Suppressor macrophage treated with lipopolysaccharide for 4 hours (primary cell): Measurements from ENCODE around the gene HIRA.
"Not testable (repeated sequence)": the region's sequence is repeated elsewhere in the genome, so short reads cannot be mapped to it uniquely, and the experiment has no call there.

Source experiments
- DNase-seq: peaks from one replicate; pipeline ENCODE4 v3.0.0-alpha.2; 2020

Gene HIRA

GRCh38 chr22:19376971-19377370 lies 54.6 kb downstream of the HIRA start:
- no peak for DNase-seq

GRCh38 chr22:19376247-19376646 lies 55.3 kb downstream of the HIRA start:
- no peak for DNase-seq

DNA sequence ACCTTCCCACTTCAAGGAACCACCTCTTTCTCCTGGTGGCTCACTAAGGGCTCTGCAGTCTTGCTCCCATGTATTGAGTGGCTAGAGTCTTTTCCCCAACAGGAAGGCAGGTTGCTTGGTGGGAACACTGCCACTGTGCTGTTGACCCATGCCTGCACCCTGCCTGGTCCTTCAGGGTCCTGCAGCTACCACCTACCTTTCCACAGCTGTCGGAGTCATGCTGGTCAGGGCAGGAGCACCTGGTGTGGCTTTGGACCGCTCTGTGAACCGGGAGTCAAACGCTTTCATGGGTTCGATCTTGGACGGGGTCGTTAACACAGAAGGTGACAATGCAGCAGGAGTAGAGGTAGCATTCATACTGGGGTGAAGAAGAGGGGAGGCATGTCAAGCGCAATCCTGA lies 56.1 kb downstream of the HIRA start:
- DNase-seq: no peak

DNA sequence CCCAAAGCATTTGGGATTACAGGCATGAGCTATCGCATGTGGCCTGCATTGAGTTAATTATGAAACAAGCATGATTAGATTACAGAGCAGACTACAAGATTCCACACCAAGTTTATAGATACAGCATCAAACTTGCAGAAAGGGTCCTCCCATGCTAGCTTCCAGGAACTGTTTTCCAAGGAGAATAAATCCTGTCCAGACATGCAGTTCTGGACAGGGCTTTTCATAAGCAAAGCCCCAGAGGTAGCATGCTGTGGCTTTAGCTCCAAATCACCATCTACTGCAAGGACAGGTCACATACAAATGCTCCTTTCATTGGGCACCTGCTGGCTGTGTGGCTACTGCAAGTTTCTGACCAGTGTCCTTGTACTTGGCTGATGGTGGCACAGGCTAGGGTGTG lies 57.1 kb downstream of the HIRA start:
- DNase-seq: no peak

- DNase-seq: no peak
These were observed 58.1 kb downstream of the HIRA start for GRCh38 chr22:19373450-19373849.

DNA sequence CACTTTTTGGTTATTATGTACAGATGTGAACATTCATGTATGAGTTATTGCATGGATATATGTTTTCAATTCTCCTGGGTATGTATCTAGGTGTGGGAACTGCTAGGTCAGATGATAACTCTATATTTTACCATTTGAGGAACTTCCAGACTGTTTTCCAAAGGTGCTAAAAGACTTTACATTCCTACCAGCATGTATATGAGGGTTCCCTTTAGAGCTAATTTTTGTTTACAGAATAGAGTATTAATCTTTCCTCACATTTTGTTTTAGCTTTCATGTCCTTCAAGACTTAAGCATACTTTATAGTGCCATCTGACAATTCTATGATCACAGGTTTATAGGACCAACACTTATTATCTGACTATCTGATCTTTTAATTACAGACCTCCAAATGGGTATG lies 59.6 kb downstream of the HIRA start:
- no peak for DNase-seq

DNA sequence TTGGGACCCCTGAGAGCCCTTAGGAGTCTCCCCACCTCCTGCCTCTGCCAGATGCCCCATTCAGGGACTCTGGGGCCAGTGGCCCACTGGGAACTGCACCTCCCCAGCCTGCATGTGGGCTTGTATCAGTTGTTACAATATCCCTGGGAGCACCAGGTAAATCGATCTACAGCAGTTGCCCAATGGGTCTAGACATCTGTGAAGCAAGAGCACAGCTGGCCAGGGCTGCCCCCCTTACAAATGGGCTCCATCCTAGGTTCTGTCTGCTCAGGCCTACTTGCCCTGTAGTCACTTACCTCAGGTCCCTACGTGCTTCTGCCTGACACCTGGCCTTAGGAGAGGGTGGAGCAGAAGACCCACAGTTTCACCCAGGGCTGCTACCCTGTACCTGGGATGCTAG lies 62.7 kb downstream of the HIRA start:
- DNase-seq: no peak

- DNase-seq: no peak
These were observed 63.7 kb downstream of the HIRA start for GRCh38 chr22:19367763-19368367.

DNA sequence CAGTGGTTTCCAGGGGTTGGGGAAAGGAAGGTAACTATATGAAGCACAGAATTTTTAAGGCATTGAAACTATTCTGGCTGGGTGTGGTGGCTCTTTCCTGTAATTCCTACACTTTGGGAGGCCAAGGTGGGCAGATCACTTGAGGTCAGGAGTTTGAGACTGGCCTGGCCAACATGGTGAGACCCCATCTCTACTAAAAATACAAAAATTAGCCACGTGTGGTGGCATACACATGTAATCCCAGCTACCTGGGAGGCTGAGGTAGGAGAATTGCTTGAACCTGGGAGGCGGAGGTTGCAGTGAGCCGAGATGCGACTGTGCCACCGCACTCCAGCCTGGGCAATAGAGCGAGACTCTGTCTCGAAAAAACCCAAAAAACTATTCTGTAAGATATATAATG lies 68.0 kb downstream of the HIRA start:
- not testable (repeated sequence) for DNase-seq

GRCh38 chr22:19361501-19362103 lies 69.9 kb downstream of the HIRA start:
- no peak for DNase-seq

DNA sequence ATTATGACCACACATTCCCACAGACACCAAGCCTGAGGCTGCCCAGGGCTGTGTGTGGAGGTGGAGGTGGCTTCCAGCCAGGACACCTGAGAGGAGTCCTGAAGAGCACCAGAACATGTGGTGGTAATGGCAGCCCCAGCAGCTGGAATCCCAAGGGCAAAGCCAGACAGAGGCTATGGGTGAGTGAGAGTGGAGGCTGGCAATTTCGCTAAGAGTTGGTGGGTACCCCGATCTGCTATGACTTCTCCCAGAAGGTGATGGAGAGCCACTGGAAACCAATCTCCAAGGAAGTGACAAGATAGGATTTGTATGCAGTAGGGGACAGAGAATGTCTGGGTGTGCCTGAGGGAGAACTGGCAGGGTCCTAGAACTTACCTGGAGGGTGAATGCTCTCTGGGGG lies 70.7 kb downstream of the HIRA start:
- no peak for DNase-seq

- DNase-seq: no peak
These were observed 71.2 kb downstream of the HIRA start for GRCh38 chr22:19360300-19360792.

- no peak for DNase-seq
These were observed 71.8 kb downstream of the HIRA start for GRCh38 chr22:19359554-19360299.

GRCh38 chr22:19358703-19359553 lies 72.6 kb downstream of the HIRA start:
- DNase-seq: no peak

DNA sequence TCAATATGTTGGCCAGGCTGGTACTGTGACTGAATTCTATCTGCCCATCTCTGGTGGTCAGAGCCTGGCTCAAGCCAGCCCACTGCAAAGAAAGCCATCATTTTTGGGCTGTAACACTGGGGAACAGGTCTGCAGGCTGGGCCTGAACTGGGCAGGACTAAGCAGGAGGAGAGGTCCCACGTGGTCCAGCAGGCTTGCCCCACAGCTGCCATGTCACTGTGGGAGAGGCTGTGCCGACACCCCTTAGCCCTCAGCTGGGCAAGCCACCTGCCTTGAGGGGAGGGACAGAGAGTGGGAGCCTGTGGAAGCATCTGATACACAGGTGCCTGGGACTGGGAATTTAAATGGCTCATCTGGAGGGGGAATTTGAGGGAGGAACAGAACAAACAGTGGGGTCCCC lies 73.3 kb downstream of the HIRA start:
- DNase-seq: no peak

DNA sequence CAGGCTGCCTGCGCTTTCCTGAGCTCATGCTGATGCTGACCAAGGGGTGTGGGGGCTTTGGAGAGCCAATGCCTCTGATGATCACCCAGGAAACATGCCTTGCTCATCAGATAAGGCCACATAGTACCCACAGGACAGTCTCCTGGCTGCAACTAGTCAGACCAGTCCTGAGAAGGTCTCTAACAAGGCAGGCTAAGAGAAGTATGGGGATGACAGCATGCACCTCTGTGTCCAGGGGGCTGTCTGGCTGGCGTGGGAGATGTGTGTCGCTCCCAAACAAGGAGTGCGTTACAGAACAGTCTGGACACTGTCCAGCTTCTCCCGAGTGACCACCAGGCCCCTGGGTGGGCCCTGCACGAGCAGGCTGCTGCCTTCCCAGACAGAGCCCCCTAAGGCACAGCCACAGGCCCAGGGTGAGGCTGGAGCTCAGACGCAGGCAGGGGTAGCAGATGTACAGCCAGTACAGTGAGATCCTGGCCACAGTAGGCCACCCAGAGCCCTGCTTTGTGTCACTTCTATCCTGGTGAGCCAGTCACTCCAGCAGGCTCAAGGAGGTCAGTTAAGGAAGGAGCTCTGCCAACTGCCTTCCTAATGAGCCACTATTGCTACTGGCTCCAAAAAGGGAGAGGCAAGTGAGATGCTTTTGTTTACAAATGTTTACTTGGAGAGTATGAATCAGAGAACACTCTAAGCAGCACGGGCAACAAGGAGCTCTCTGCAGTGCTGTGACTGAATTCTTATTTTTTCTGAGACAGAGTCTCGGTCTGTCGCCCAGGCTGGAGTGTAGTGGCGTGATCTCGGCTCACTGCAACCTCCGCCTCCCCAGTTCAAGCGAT lies 74.0 kb downstream of the HIRA start:
- DNase-seq: no peak

GRCh38 chr22:19356708-19357269 lies 74.7 kb downstream of the HIRA start:
- no peak for DNase-seq

DNA sequence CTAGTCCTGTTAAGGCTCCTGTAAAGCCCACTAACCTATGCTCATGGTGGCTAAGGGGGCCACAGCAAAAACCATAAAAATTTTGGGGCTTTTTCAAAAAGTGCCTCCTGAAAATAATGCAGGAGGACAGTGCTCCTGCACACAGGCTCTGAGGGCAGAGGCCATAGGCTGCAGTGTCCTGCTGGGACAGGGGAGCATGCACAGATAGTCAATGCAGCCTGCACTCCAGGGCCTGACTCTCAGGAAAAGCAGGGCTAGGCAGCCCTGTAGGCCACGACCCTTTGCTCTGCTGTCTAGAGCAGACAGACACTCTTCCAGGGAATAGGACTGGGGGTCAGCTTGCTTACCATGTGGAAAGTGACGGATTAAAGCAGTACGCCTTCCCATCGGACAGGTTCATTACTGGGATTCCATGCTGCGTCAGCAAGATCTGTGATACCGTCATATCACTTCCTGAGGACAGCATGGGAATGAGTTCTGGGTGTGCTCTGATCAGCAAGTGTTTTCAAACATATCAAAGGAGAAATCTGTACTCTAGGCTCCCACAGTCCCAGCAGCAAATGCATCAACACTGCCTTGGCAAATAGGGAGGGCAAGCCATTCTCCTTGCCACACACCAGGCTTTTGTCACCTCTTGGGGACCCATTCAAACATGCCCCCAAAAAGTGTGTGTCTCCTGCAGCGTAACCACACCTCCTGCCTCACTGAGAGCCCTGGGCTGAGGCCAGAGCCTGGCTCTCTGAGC lies 75.9 kb downstream of the HIRA start:
- no peak for DNase-seq

GRCh38 chr22:19354201-19354600 lies 77.3 kb downstream of the HIRA start:
- no peak for DNase-seq

DNA sequence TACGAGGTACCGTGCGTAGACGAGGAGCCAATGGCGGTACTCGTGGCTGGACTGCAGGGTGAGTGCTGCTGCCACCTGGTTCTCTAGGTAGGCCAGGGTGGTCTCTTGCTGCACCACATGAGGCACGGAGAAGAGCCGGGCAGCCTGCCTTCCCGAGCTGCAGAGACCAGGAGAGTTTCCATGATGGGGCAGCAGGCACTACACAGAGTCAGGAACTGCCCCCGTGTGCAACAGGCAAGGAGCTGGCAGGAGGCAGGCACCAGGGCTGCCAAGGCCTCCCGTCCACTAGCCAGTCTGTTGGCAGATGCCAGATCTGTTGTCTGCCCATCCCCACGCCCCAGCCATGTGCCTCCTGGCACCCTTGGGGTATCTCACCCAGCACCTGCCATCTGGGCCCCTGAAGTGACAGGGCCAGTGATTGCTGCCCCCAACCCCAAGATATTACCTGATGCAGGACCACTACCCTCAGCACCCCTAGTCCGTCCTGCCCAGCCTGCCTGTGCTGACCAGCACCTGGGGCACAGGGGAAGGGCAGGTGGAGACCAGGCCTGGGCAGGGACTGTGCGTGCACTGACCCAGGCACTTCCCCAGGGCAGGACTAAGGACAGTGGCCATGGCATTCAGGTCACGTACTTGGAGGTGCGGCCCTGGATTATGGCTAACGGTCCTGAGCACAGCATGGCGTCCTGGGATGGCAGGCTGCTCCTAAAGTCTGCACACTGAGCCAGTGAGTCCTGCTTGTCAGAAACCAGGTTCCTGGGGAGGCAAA lies 78.0 kb downstream of the HIRA start:
- no peak for DNase-seq
